IPS-18c (cell line): ENCODE results near the gene AP3S1.

Source experiments
- H3K4me3 ChIP-seq: 2 replicates; pipeline ENCODE4 v1.7.0; 2013; ENCODE audit warnings: low read depth, mild to moderate bottlenecking, low read length, moderate library complexity; ENCODE audit not compliant: insufficient read depth
- H3K9me3 ChIP-seq: one replicate; pipeline ENCODE4 v1.6.1; 2013; ENCODE audit warnings: mild to moderate bottlenecking, low read length, moderate library complexity; ENCODE audit not compliant: control insufficient read depth, insufficient read depth

Gene AP3S1

GRCh38 chr5:115946655-115947054, 104.9 kb downstream of the AP3S1 start:
- Histone ChIP-seq H3K4me3 (no peak overlapping the region), H3K9me3 (no peaks in the 10 kb centered on the region)

GRCh38 chr5:115947260-115947659, 105.5 kb downstream of the AP3S1 start:
- Histone ChIP-seq H3K9me3 (no peaks in the 10 kb centered on the region), H3K4me3 (no peak overlapping the region)

GRCh38 chr5:115948091-115948534, 106.4 kb downstream of the AP3S1 start:
- Histone ChIP-seq H3K4me3 (no peak overlapping the region), H3K9me3 (no peaks in the 10 kb centered on the region)

GRCh38 chr5:115949096-115949495, 107.4 kb downstream of the AP3S1 start:
- H3K9me3 ChIP-seq: no peaks in the 10 kb centered on the region
- H3K4me3 ChIP-seq: no peak overlapping the region

- no peaks in the 10 kb centered on the region for H3K9me3 ChIP-seq
- H3K4me3 ChIP-seq: no peak overlapping the region
Measured at GRCh38 chr5:115952588-115952987, 110.9 kb downstream of the AP3S1 start.

GRCh38 chr5:115954144-115954543, 112.4 kb downstream of the AP3S1 start:
- Histone ChIP-seq H3K9me3 (no peaks in the 10 kb centered on the region), H3K4me3 (no peak overlapping the region)

GRCh38 chr5:115956957-115957356, 115.2 kb downstream of the AP3S1 start:
- H3K9me3 ChIP-seq: no peaks in the 10 kb centered on the region
- no peak overlapping the region for H3K4me3 ChIP-seq

GRCh38 chr5:115961381-115962238, 119.9 kb downstream of the AP3S1 start:
- H3K9me3 ChIP-seq: no peaks in the 10 kb centered on the region
- H3K4me3 ChIP-seq: no peak overlapping the region

GRCh38 chr5:115962239-115962564, 120.5 kb downstream of the AP3S1 start, which contains the start of gene LVRN:
TSS of gene LVRN (plus strand) at chr5:115962475. CDS start at chr5:115962618, 143 bp downstream.
- H3K4me3 ChIP-seq: no peak within 1 kb of the TSS
- H3K9me3 ChIP-seq: no peaks in the 10 kb centered on the region

GRCh38 chr5:115962565-115963402, 121.0 kb downstream of the AP3S1 start:
- no peaks in the 10 kb centered on the region for H3K9me3 ChIP-seq
- H3K4me3 ChIP-seq: no peak overlapping the region

GRCh38 chr5:115963566-115963965, 121.8 kb downstream of the AP3S1 start:
- Histone ChIP-seq H3K4me3 (no peak overlapping the region), H3K9me3 (no peaks in the 10 kb centered on the region)
